ENCODE results near the gene CIC.
"Not testable (repeated sequence)": the region's sequence is repeated elsewhere in the genome, so short reads cannot be mapped to it uniquely, and the experiment has no call there.

CIC gene

GRCh38 chr19:42255766-42256745 is 13.0 kb upstream of the CIC start:
- no peak for DNase-seq

GRCh38 chr19:42257842-42258241 is 11.2 kb upstream of the CIC start:
- not testable (repeated sequence) for DNase-seq

- DNase-seq, result no peak
Measured at GRCh38 chr19:42261763-42262162, 7.3 kb upstream of the CIC start.

- DNase-seq, result not testable (repeated sequence)
Measured at GRCh38 chr19:42266105-42266504, 2.9 kb upstream of the CIC start.

- DNase-seq, result not testable (repeated sequence)
Measured at GRCh38 chr19:42266928-42267603, 2.0 kb upstream of the CIC start.

GRCh38 chr19:42267644-42268141 is 1.4 kb upstream of the CIC start:
- DNase-seq, result no peak

GRCh38 chr19:42268142-42268703 is 829 bp upstream of the CIC start:
- DNase-seq, result peak; percentile 98

GRCh38 chr19:42269478-42270345 is 660 bp downstream of the CIC start:
- no peak for DNase-seq

GRCh38 chr19:42270346-42271044 is 1.4 kb downstream of the CIC start:
- no peak for DNase-seq

GRCh38 chr19:42271045-42271419 is 2.0 kb downstream of the CIC start:
- DNase-seq, result no peak

GRCh38 chr19:42271861-42272534 is 2.9 kb downstream of the CIC start:
- no peak for DNase-seq

GRCh38 chr19:42272535-42272897 is 3.5 kb downstream of the CIC start:
- no peak for DNase-seq

- DNase-seq, result no peak
Measured at GRCh38 chr19:42272989-42273406, 3.9 kb downstream of the CIC start.

- no peak for DNase-seq
Measured at GRCh38 chr19:42273407-42274064, 4.5 kb downstream of the CIC start.

GRCh38 chr19:42274065-42274682 is 5.1 kb downstream of the CIC start:
- DNase-seq, result no peak

- no peak for DNase-seq
Measured at GRCh38 chr19:42275103-42275502, 6.1 kb downstream of the CIC start.

- no peak for DNase-seq
Measured at GRCh38 chr19:42275517-42275916, 6.5 kb downstream of the CIC start.

GRCh38 chr19:42276284-42276683 is 7.2 kb downstream of the CIC start:
- no peak for DNase-seq

GRCh38 chr19:42276821-42277220 is 7.8 kb downstream of the CIC start:
- DNase-seq, result no peak

GRCh38 chr19:42277821-42278451 is 8.9 kb downstream of the CIC start:
- DNase-seq, result no peak

All from NCI-H510A (cell line).